DMS53 (cell line): ENCODE results near the gene KCNQ1.

Experiments used
- DNase-seq: peaks from one replicate; lab custom pipeline; 2025; lab: John Stamatoyannopoulos, UW

KCNQ1 gene

GRCh38 chr11:2524446-2525165, 79.8 kb downstream of the KCNQ1 start:
- no peak for DNase-seq

DNA sequence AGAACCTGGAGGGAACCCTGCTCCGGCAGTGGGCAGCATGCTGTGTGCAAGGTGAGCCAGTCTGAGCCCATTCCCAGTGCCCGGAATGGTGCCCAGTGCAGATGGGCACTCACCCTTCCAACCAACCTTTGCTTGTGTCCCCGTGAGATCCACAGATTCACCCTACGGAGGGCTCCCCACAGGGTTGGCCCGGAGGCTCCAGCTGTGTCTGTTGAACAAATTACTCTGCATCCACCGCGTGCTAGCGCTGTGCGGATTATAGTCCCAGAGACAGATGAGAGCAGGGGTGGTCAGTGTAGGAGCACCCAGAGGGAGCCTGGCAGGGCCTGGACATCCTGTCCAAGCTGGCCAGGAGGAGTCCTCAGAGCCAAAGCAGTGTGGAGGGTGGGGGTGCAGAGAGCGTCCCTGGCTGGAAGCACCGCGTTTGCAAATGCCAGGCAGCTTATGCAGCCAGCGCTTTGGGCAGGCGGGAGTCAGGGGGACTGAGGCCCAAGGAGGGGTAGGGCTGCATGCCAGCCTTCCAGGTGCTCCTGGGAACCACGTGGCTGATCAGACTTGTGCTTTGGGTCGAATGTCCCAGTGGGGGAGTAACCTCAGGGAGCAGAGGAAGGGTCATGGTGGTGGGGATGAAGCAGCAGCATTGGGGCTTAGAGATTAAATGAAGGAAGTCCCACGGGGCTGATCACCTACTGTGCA, 80.5 kb downstream of the KCNQ1 start:
- DNase-seq, result no peak

GRCh38 chr11:2525941-2526807, 81.4 kb downstream of the KCNQ1 start:
- DNase-seq, result no peak

DNA sequence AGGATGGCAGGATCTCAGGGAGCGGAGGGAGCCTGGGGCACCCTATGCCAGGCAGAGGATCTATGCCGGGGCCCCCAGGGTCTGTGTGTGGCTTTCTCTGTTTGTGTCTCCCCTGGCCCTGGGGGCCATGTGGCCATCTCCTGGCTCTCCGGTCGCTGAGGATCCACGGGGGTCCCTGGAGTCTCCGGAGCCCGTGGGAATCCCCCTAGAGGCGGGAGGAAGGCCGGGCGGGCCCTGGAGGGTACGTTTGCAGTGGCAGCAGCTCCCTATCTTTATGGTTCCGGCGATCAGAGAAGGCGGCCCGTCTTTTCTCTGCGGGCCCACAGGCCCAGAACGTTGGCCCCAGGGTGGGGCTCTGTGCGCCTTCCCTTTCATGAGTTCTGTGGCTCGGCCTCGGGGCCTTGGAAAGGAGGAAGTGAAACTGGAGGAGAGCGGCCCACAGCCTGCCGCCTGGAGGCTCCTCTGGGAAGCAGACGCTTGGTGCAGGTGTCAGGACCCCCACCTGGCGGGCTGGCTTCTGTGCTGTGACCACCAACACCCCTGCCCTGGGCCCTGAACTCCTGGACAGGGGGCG, 82.1 kb downstream of the KCNQ1 start:
- no peak for DNase-seq

- DNase-seq, result no peak
These were observed 82.9 kb downstream of the KCNQ1 start for GRCh38 chr11:2527621-2528291.

GRCh38 chr11:2528301-2529050, 83.7 kb downstream of the KCNQ1 start:
- DNase-seq, result no peak

- DNase-seq, result no peak
These were observed 84.4 kb downstream of the KCNQ1 start for GRCh38 chr11:2529173-2529572.

DNA sequence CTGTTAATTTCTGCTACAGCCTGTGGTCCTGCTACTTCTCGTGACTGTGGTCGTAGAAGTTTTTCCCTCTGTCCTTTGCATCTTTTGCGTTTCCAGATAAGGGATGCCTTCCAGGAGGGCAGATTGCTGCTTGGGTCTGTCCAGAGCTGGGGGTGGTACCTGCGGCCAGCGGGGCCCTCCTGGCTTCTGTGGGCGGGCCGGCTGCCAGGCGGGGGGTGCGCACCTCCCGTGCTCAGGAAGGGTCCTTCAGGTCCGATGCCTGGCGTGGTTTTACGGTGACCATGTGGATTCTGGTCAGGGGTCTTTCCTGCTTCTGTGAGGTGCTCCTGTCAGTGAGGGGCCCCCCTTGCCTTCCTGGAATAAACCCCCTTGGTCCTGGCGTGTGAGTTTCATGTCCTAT, 84.8 kb downstream of the KCNQ1 start:
- DNase-seq, result no peak

- no peak for DNase-seq
These were observed 85.5 kb downstream of the KCNQ1 start for GRCh38 chr11:2530131-2530854.

DNA sequence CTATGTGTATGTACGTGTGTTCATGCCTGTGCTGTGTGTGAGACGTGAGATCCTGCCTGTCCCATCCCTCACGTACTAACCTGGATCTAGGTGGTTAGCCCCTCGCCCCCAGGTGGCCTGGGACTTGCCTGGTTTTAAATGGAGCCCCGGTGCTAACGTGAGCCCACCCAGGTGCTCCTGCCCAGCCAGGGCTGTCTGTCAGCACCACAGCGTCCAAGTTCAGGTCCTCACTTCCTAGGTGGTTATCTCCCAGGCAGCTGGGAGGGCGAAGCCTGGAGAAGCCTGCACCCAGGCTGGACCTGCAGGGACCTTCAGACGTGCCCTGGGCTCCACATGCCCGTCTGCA, 86.0 kb downstream of the KCNQ1 start:
- no peak for DNase-seq

DNA sequence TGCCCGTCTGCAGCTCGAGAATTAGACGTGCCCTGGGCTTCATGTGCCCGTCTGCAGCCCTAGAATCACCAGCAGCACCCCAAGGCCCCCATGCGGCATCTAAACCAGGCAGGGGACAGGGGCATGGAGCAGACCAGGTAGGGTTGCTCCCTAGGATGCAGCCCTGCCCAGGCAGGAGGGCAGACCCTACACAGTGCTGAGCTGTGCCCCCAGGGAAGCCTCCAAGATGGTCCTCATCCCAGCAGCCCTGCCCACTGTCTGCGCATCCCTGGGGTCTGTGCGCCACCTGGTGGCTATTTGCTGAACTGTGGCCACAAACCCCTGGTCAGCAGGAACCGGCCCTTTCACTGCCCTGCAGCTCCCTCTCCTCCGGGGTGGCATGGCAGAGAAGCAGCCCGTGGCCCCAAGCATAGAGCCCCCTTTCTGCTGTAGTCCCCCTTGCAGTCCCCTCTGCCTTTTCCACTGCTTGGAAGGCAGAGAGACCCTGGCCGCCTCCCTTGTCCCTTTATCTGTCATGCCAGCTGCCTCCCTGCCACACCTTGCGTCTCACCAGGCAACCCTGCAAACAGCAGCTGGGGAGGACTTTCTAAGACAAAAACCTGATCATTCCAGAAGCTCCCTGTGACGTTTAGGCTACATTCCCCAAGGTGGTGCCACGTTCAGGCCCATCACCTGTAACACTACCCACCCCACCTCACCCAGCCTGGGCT, 86.6 kb downstream of the KCNQ1 start:
- DNase-seq, result peak; percentile 61

GRCh38 chr11:2531987-2532703, 87.3 kb downstream of the KCNQ1 start:
- no peak for DNase-seq

DNA sequence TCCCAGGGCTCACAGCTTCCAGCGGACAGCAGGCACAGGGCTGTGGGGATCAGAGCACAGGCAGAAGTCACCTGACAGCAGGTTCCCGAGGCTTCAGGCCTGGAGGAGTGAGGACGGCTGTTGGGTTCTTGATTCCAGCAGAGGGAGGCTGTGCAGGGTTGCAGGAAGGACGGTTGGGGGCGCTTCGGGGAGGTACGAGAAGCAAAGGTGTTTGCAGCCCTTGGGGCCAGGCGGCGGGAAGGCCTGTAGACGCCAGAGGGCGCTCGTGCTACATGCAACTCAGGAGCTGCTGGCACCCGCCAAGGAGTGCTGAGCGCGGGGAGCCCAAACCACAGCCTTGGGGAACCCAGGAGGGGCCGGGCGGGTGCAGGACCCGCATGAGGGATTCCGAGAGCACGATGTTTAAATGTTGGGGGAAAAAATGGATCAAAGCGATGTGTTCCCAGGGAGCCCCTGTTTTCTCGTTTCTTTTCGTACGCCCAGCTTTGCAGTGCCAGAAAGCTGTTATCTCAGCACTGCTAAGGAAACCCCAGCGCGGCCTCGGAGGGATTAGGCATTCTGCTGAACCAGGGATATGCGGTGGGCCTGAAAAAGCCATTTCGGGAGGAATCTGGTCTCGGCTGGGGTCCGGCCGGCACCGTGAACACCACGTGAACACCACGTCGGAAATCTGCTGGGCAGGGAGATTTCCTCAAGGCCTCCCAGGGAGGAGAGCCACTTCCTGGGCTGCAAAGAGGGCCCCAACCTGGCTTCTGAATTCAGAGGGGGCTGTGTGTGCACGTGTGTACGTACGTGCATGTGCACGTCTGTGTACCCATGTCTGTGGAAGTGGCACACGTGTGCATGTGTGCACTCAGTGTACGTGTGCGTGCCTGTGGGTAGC, 88.1 kb downstream of the KCNQ1 start:
- DNase-seq, result peak; percentile 96

DNA sequence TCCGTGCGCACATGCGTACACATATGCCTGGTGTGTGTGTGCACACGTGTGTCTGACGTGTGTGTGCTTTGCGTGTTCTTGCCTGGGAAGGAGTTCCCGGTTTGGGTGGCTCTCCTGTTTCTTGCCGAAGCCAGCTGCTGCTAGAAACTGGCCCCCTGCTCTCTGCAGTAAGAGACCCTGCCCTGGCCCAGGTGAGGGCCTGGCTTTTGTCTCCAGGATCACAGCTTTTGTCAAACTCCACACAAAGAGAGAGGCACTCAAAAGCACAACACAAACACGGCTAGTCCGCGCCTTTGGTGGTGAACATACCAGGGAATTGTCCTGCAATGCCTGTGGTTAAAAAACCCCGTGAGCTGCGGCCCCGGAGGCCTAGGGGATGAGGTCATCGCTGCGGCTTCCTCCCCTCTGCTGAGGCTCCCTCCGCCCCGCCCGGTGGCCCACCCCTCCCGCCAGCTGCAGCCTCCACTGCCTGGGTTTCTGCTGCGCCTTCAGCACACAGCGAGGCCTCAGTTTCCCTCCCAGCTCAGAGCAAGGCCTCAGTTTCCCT, 88.9 kb downstream of the KCNQ1 start:
- DNase-seq, result peak; percentile 68

- DNase-seq, result peak; percentile 35
These were observed 89.5 kb downstream of the KCNQ1 start for GRCh38 chr11:2534134-2534956.

DNA sequence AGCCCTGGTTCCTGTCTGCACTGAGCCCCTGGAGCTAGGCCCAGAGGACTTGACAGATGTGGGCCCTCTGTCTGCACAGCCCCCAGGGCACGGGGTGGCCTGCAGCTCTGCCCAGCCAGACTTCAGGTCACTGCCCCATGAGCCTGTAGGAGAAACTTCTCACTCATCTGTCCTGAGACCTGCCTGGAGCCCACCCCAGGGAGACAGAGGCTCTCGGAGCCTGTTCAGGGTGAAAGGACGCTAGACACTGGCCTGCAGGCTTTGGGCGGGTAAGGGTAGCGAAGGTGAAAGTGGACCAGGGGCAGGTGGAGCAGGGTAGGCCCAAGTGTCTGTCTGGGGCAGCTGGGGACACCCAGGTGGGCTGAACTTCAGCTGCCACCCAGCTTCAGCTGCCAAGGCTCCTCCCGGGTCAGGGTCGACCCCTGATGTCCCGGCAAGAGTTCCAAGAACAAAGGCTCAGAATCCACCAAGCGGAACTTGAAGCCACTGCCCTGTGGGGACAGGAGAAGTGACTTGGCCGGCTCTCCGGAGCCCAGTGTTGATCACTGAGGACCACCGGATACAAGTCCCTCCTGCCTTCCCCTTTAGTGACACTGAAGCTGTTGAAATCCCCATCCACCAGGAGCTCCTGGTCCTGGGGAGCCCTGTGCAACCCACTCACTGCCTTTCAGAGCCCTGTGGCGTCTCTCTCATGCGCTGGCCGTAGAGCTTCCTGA, 90.3 kb downstream of the KCNQ1 start:
- no peak for DNase-seq
